Measurements from ENCODE around the gene CARMIL1. TPM values are rescaled to one million over a fixed set of nuclear protein-coding genes. Genes with fewer than 3 reads are reported as not detected.

The CARMIL1 gene
- total RNA-seq, 1 experiment from 2014 or later, result 23.6 TPM

DNA sequence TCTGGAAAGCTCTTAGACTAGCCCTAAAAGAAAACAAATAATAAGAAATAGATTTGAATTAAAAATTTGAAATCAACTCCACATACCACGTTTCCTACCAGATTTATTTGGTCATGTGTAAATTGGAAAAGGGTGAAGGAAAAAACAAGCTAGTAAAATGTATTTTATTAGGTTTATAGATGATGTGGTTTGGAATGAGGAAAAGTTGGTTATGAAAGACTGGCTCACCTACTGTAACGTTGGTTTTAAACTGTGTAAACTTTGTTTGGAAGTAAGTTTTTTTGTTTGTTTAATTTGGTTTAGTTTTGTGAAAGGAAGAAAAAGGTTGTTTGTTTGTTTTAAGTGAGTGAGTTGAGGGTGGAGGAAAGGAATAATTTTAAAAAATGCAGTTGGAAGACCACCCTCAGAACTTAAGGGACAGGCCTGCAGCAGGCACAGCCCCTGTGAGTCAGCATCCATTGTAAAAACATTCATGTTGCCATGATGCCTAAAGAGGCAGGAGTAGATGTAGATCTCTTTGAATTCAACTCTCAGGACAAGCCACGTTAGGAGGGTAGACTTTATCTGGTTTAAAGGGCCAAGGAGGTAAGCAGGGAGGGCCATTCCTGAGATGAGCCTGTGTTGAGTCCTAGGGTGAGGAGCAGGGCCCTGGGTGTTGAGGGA lies 279.1 kb downstream of the CARMIL1 start:
- H4K91ac ChIP-seq (ENCODE audit: insufficient read length, low read depth, low read length), result no peak overlapping the region
- H3K79me2 ChIP-seq (ENCODE audit: insufficient read depth, low read length), result no peaks in the 10 kb centered on the region
- WGBS (ENCODE audit: extremely low coverage, insufficient read length, low lambda C conversion rate), result 100% methylated on average over 1 of the region's 3 CpGs
- H3K9me3 ChIP-seq (ENCODE audit: control insufficient read depth, low read depth, low read length), result no peaks in the 10 kb centered on the region
- H3K36me3 Mint-ChIP-seq (ENCODE audit: insufficient read depth in 1 of 3, low read depth in 3 of 3), result peaks cover 0 to 1% (median 0%) of the 10 kb centered on the region in 3 experiments; a peak in 1 of 7 replicates
- no peak overlapping the region for H2BK120ac ChIP-seq (ENCODE audit: low read depth, low read length, poor library complexity, severe bottlenecking)
- peaks cover 2 to 7% of the 10 kb centered on the region in 2 experiments for H3K4me1 Mint-ChIP-seq
- no peak overlapping the region for H3K23ac ChIP-seq (ENCODE audit: insufficient read length, low read depth, low read length)
- no peak overlapping the region for H3K14ac ChIP-seq (ENCODE audit: insufficient read depth, low read length)
- no peak overlapping the region for H3K4me3 Mint-ChIP-seq
- no peak overlapping the region for H4K8ac ChIP-seq (replicated peaks; ENCODE audit: insufficient read length, low read depth, low read length)
- no peak overlapping the region for H3T11ph ChIP-seq (ENCODE audit: low read length)
- no peak overlapping the region for H2BK12ac ChIP-seq (ENCODE audit: insufficient read length, low read depth, low read length)
- H2BK5ac ChIP-seq (ENCODE audit: insufficient read length, low read length), result no peak overlapping the region
- H3K4ac ChIP-seq (ENCODE audit: low read depth, low read length), result no peak overlapping the region
- no peak overlapping the region for H2BK15ac ChIP-seq (ENCODE audit: low read depth, low read length)
- H3K9ac ChIP-seq (ENCODE audit: extremely low read depth, insufficient read length, low read length), result no peak overlapping the region
- no peak for DNase-seq
- H3K9me3 Mint-ChIP-seq, result no peaks in the 10 kb centered on the region
- H4K20me1 ChIP-seq (ENCODE audit: control insufficient read depth, insufficient read depth, insufficient read length), result no peaks in the 10 kb centered on the region
- TF ChIP-seq, protein P1, sequence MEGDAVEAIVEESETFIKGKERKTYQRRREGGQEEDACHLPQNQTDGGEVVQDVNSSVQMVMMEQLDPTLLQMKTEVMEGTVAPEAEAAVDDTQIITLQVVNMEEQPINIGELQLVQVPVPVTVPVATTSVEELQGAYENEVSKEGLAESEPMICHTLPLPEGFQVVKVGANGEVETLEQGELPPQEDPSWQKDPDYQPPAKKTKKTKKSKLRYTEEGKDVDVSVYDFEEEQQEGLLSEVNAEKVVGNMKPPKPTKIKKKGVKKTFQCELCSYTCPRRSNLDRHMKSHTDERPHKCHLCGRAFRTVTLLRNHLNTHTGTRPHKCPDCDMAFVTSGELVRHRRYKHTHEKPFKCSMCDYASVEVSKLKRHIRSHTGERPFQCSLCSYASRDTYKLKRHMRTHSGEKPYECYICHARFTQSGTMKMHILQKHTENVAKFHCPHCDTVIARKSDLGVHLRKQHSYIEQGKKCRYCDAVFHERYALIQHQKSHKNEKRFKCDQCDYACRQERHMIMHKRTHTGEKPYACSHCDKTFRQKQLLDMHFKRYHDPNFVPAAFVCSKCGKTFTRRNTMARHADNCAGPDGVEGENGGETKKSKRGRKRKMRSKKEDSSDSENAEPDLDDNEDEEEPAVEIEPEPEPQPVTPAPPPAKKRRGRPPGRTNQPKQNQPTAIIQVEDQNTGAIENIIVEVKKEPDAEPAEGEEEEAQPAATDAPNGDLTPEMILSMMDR (conservative IDR thresholded peaks at IDR 0.05), result no peak
- H2BK20ac ChIP-seq (ENCODE audit: low read depth, low read length, poor library complexity, severe bottlenecking), result no peak overlapping the region
- no peaks in the 10 kb centered on the region for H3K27me3 ChIP-seq (ENCODE audit: insufficient read depth, low read length)
- H3K4me1 ChIP-seq (ENCODE audit: insufficient read depth, low read length), result no peaks in the 10 kb centered on the region
- no peak overlapping the region for H2AK5ac ChIP-seq (ENCODE audit: insufficient read length, low read length)
- no peaks in the 10 kb centered on the region for H3K27me3 Mint-ChIP-seq (ENCODE audit: low read depth)
- no peak overlapping the region for H4K5ac ChIP-seq (ENCODE audit: insufficient read length, low read depth, low read length)
- H3K18ac ChIP-seq (ENCODE audit: insufficient read length, low read depth, low read length), result no peak overlapping the region
- H3K79me1 ChIP-seq (ENCODE audit: insufficient read depth, low read depth, low read length, poor library complexity, severe bottlenecking), result no peaks in the 10 kb centered on the region
- no peak overlapping the region for H3K56ac ChIP-seq (ENCODE audit: insufficient read length, low read depth, low read length)
- no peak overlapping the region for H3K4me2 ChIP-seq (ENCODE audit: insufficient read depth, insufficient read length, low read length)
- H3K23me2 ChIP-seq (ENCODE audit: insufficient read length, low read depth, low read length, poor library complexity, severe bottlenecking), result no peaks in the 10 kb centered on the region
- no peak overlapping the region for H3K27ac ChIP-seq (ENCODE audit: insufficient read length, low read depth, low read length)
- peak overlapping the region in 2 of 3 experiments; percentile 49 to 54; a peak in 4 of 7 replicates for H3K27ac Mint-ChIP-seq
- H2AFZ ChIP-seq (ENCODE audit: low read length), result no peak overlapping the region

Data from H9 (cell line).